ENCODE data around the gene PHKB.

The PHKB gene

GRCh38 chr16:47446431-47446830, 14.7 kb upstream of the PHKB start:
- TF ChIP-seq ZC3H10 (CRISPR knock-in tag; IDR thresholded peaks at IDR 0.05): no peak
- no peak for TF ChIP-seq ISL1 (CRISPR knock-in tag; IDR thresholded peaks at IDR 0.05)
- no peak for TF ChIP-seq TOX (CRISPR knock-in tag; IDR thresholded peaks at IDR 0.05; ENCODE audit: borderline replicate concordance)
- TF ChIP-seq CSDC2 (CRISPR knock-in tag; IDR thresholded peaks at IDR 0.05): no peak
- no peak for TF ChIP-seq BACH2 (CRISPR knock-in tag; IDR thresholded peaks at IDR 0.05; ENCODE audit: borderline replicate concordance)
- no peak for TF ChIP-seq PATZ1 (CRISPR knock-in tag; IDR thresholded peaks at IDR 0.05; ENCODE audit: borderline replicate concordance)
- TF ChIP-seq RARB (CRISPR knock-in tag; IDR thresholded peaks at IDR 0.05): no peak
- TF ChIP-seq ARNTL (CRISPR knock-in tag; IDR thresholded peaks at IDR 0.05; ENCODE audit: borderline replicate concordance, low read depth): no peak
- no peak for TF ChIP-seq ESRRG (CRISPR knock-in tag; IDR thresholded peaks at IDR 0.05)
- TF ChIP-seq ZFP3 (CRISPR knock-in tag; IDR thresholded peaks at IDR 0.05): no peak
- TF ChIP-seq CREB5 (CRISPR knock-in tag; IDR thresholded peaks at IDR 0.05; ENCODE audit: low read depth): no peak
- TF ChIP-seq ZNF565 (CRISPR knock-in tag; conservative IDR thresholded peaks at IDR 0.05; ENCODE audit: low read depth): no peak
- TF ChIP-seq PPARA (CRISPR knock-in tag; IDR thresholded peaks at IDR 0.05; ENCODE audit: borderline replicate concordance): no peak
- TF ChIP-seq GLIS3 (CRISPR knock-in tag; IDR thresholded peaks at IDR 0.05): no peak
- TF ChIP-seq POU6F1 (CRISPR knock-in tag; IDR thresholded peaks at IDR 0.05; ENCODE audit: borderline replicate concordance, low read depth): no peak
- no peak for TF ChIP-seq ZNF70 (CRISPR knock-in tag; IDR thresholded peaks at IDR 0.05)
- ATAC-seq: no peak

GRCh38 chr16:47448830-47449575, 12.1 kb upstream of the PHKB start:
- no peak for ATAC-seq
- TF ChIP-seq OSR1 (CRISPR knock-in tag; IDR thresholded peaks at IDR 0.05) (no peak), PATZ1 (CRISPR knock-in tag; IDR thresholded peaks at IDR 0.05; ENCODE audit: borderline replicate concordance) (no peak), ARNTL (CRISPR knock-in tag; IDR thresholded peaks at IDR 0.05; ENCODE audit: borderline replicate concordance, low read depth) (no peak), ZNF565 (CRISPR knock-in tag; conservative IDR thresholded peaks at IDR 0.05; ENCODE audit: low read depth) (no peak), TOX (CRISPR knock-in tag; IDR thresholded peaks at IDR 0.05; ENCODE audit: borderline replicate concordance) (no peak), CREB5 (CRISPR knock-in tag; IDR thresholded peaks at IDR 0.05; ENCODE audit: low read depth) (no peak), CSDC2 (CRISPR knock-in tag; IDR thresholded peaks at IDR 0.05) (no peak), ZNF8 (CRISPR knock-in tag; IDR thresholded peaks at IDR 0.05) (no peak), GLIS3 (CRISPR knock-in tag; IDR thresholded peaks at IDR 0.05) (no peak), TCF4 (CRISPR knock-in tag; IDR thresholded peaks at IDR 0.05; ENCODE audit: borderline replicate concordance) (no peak)

GRCh38 chr16:47449788-47450187, 11.3 kb upstream of the PHKB start:
- ATAC-seq: no peak
- TF ChIP-seq TSHZ2 (CRISPR knock-in tag; IDR thresholded peaks at IDR 0.05): no peak
- no peak for TF ChIP-seq SNAI2 (CRISPR knock-in tag; IDR thresholded peaks at IDR 0.05)
- TF ChIP-seq GLIS3 (CRISPR knock-in tag; IDR thresholded peaks at IDR 0.05): no peak
- no peak for TF ChIP-seq ZFP30 (CRISPR knock-in tag; IDR thresholded peaks at IDR 0.05)
- no peak for TF ChIP-seq ESRRG (CRISPR knock-in tag; IDR thresholded peaks at IDR 0.05)
- TF ChIP-seq ZNF565 (CRISPR knock-in tag; conservative IDR thresholded peaks at IDR 0.05; ENCODE audit: low read depth): no peak
- TF ChIP-seq ARNTL (CRISPR knock-in tag; IDR thresholded peaks at IDR 0.05; ENCODE audit: borderline replicate concordance, low read depth): no peak
- TF ChIP-seq ZC3H10 (CRISPR knock-in tag; IDR thresholded peaks at IDR 0.05): no peak
- TF ChIP-seq CREB5 (CRISPR knock-in tag; IDR thresholded peaks at IDR 0.05; ENCODE audit: low read depth): no peak
- no peak for TF ChIP-seq PATZ1 (CRISPR knock-in tag; IDR thresholded peaks at IDR 0.05; ENCODE audit: borderline replicate concordance)

Data from SK-N-SH treated with all-trans-retinoic acid at 6 μM for 48 hours (cell line).